CD4-positive, alpha-beta T cell treated with Interleukin-6 at 100 ng/mL for 8 hours (primary cell): Measurements from ENCODE around the gene VSX2.
A peak's percentile ranks its signal among the peaks of the same experiment; 100 is the strongest.

ENCODE experiments used
- DNase-seq: peaks from one replicate; pipeline ENCODE4 v3.0.0-alpha.2; 2020; ENCODE audit warnings: mixed read lengths, low spot score

The VSX2 gene

GRCh38 chr14:74238974-74239847, at the start of gene VSX2:
Gene VSX2 (plus strand): TSS chr14:74239449. CDS start chr14:74239562, 113 bp downstream.
- DNase-seq = no peak

GRCh38 chr14:74190927-74191575, 48.2 kb upstream of the VSX2 start:
- no peak for DNase-seq

DNA sequence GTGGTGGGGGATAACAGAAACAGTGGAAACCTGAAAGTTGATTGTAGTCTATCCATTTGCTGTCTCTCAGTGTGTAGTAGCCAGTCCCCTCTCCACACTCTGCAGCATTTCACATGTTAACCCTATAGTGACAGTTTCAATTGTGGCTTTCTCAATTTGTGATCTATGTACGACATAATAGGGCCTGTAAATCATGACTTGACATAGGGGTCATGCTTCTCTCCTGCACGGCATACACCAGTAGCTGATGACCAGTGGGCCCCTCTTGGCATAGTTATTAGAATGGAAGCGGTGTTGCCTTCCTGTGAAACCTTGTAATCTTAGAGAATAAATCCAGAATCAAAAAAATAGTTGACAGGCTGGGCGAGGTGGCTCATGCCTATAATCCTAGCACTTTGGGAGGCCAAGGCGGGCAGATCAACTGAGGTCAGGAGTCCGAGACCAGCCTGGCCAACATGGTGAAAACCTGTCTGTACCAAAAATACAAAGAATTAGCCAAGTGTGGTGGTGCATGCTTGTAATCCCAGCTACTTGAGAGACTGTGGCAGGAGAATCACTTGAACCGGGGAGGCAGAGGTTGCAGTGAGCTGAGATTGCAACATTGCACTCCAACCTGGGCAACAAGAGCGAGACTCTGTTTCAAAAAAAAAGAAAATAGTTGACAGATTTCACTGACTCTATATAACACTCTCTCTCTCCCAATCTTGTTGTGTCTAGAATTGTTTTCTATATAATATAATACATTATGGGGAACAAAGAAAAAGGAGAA, 44.6 kb upstream of the VSX2 start:
- no peak for DNase-seq

DNA sequence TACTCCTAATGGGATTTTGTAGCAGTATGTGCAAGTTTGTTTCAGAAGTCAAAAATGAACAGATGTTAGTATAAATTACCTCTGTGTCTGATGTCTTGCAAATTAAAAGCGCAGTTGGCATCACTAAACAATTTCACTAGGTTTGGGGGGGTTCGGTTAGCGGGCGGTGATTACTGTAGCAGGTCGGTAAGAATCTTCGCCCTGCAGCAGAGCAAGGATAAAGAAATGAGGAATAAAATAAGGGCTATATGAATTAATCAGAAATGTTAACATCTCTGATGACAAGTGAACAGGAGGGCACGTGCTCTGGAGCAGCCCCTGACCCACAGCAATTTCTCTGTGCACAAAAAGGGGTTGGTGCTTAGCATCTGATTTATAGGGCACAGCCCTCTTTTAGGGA, 43.6 kb upstream of the VSX2 start:
- DNase-seq = no peak

GRCh38 chr14:74198441-74199234, 40.6 kb upstream of the VSX2 start:
- no peak for DNase-seq

GRCh38 chr14:74202113-74202512, 37.1 kb upstream of the VSX2 start:
- DNase-seq = no peak

- DNase-seq = no peak
Measured at GRCh38 chr14:74203639-74204038, 35.6 kb upstream of the VSX2 start.

GRCh38 chr14:74204491-74204890, 34.8 kb upstream of the VSX2 start:
- no peak for DNase-seq

DNA sequence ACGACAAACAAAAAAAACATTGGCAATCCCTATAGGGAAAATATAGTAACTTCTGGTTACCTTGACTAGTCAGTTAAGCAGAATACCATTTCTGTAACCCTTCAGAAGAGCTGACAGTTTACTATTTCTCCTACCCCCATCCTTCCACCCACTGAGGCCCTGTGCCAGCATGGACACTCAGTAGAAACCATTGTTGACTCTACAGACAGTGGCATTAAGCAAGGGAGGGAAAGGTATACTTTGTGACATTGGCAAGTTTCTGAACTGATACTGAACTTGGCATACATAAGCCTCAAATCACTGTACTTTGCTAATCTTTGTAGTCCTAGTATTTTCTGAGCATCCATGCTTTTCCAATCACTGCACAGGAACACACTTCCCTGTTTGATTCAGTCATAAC, 33.4 kb upstream of the VSX2 start:
- DNase-seq = no peak

GRCh38 chr14:74207943-74208342, 31.3 kb upstream of the VSX2 start:
- DNase-seq = no peak

DNA sequence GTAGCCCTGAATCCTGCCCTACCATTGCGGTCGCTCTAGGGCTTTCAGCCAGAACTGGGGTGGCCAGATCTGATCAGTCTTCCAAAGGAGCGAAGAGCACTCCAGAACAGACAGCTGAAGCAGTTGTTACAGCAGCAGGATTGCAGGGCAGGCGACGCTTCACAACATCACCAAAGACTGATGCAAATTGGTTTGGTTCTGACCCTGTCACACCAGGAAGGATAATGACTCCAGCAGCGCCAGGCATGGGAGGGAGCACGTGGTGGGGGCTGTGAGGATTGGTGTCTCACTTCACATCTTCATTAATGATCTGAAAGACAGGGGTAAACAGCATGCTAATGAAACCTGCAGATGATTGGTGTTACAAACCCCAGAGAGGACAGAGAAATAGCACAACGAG, 30.6 kb upstream of the VSX2 start:
- no peak for DNase-seq

- DNase-seq = no peak
Measured at GRCh38 chr14:74211945-74212580, 27.2 kb upstream of the VSX2 start.

DNA sequence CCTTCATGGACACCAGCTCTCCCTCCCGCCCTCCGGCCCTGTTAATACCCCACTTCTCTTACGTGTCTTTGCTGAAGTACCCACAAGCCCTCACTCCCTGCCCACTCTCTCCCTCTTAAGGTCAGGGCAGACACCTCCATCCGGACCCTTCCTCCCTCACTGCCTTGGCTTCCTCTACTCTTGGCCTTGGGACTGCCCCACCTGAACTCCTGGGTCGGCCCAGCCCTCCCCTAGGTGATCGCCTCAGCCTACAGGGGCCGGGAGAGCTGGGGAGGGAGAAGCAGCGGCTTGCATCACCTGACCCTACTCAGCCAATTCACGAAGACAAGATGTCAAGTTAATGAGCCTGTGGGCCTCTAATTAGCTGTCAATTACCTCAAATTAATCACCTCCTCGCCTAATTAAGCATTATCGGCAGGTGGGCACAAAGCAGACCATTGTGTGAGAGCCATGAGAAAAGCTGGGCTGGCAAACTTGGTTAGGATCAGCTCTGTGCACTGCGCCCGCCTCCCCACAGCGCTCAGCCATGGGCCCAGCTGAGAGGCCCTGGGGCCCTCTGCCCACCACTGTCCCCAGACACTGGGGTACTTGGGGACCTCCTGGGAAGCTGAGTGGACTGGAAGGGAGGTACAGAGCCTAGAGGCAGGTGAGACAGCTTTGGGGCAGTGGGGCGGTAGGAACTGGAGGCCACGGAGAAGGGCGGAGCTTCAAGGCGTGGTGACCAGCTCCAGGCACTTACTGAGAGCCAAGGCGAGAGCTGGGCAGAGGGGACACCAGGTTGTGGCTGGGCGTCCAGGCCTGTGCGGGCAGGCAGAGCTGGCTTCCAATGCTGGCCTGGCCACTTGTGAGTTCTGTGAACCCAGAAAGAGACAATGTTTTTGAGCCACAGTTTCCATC, 25.1 kb upstream of the VSX2 start:
- no peak for DNase-seq

DNA sequence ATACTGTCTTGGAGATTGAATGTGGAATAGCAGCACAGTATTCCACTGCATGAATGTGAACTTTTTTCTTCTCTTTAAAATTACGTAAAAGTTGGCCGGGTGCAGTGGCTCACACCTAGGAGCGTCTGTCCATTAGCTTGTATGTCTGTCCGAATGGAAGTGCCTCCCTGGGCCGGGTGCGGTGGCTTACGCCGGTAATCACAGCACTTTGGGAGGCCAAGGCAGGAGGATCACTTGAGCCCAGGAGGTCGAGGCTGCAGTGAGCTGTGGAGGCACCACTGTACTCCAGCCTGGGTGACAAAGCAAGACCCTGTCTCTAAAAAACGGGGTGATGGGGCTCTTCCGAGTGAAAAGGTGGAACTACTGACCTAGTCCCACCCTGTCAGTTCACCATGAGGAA, 22.6 kb upstream of the VSX2 start:
- no peak for DNase-seq

DNA sequence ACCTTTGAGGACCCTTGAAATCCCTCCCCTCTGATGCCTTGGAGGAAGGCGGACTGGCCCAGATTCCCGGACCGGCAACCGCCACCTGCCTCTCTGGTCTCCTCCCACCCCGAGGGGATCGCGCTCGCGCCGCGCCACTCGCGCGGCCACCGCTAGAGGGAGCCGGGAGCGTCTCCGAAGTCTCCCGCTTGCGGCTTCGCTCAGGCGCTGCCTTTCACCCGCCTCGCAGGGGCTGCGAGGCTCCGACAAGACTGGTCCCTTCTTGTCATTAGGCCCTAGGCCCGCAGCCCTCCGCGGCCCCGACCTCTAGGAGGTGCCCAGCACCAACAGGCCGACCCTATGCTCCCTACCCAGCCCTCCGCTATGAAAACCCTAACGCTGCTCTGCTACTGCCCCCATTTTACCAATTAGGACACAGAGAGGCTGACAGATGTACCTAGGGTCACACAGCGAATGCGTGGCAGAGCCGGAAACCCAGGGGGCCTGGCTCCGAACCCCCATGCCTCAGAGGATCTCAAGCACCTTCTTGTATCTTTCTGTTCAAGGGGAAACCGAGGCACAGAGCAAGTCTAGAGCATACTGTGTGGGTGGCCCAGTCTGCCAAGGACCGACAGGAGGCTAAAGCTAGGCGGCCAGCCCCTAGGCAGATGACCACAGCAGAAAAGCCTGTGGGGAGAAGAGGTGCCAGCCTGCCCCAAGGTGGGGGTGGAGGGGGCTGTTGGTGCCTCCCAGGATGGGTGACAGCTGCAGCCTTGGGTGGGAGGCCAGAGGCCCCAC, 21.4 kb upstream of the VSX2 start:
- peak; percentile 56 for DNase-seq

DNA sequence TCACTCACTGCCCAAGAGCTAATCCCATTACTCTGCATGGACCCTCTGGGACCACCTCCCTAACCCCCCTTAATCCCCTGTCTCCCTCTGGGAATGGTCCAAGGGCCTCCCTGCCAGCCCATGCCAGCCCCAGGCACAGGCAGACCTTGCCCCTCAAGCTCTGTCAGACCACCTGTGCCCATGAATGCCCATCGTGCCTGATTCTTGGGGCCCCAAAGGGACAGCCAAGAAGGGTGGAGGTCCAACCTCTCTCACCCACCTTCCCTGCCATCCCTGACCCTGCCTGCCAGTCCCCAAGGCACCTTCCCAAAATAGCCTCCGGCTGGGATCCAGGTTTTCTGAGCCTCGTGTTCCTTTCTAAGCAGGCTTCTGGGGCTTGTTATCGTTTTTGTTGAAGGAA, 20.8 kb upstream of the VSX2 start:
- DNase-seq = no peak

DNA sequence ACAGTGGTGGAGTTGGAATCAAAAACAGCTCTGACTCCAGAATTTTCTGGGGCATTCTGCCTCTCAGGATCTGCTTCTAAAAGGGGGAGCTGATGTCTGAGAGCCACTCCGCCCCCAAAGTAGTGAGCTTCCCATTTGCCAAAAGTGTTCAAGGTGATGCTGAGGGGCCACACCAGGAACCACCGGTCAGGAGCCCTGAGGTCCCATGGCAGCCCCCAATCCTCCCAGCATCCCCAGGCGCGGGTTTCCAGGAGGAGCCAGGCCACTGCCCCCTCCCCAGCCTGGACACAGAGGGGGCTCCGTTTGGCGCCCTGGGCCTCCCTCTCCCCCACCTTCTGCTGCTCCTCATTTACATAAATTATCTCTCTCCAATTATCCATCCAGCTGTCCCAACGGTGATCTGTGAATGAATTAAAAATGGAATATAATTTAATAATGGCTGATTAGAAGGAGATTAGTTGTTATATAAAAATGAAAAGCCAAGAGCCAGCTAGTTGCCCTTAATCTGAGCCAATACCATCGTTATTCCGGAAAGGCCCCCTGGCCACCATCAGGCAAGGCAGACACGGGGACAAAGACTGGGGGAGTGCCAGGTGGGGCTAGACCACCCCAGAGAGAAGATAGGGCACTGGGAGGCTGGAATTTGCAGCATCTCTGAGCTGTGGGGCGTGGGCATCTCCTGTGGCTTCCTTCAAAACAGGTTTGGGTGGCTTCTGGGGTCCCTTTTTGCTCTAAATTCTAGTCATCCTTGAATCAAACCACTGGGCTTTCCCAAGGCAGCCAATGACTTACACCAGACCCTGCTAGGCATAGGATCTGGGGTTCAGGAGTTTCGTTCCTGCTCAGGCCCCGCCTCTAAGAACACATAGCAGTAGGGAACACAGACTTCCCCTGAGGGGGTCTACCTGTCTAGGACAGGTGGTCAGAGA, 19.7 kb upstream of the VSX2 start:
- no peak for DNase-seq

GRCh38 chr14:74220991-74221390, 18.3 kb upstream of the VSX2 start:
- DNase-seq = no peak

DNA sequence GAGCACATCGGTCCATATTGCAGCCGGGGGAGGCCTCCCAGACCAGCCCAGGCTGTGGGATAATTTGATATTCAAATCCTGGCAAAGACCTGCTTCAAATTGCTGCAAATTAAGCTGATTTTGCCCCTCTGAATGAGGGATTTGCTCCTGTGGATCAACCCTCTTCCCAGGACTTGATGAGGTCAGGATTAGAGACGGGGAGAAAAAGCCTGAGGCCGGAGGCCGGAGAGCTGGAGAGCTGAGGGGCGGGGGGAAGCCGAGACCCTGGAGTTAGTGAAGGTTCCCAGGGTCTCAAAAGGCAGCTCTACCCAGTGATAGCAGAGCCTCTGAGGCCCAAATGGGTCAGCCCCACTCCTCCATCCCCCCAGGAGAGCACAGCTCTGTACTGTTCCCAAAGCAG, 17.5 kb upstream of the VSX2 start:
- no peak for DNase-seq
